ENCODE measurements around the gene LHX1.

Gene LHX1

DNA sequence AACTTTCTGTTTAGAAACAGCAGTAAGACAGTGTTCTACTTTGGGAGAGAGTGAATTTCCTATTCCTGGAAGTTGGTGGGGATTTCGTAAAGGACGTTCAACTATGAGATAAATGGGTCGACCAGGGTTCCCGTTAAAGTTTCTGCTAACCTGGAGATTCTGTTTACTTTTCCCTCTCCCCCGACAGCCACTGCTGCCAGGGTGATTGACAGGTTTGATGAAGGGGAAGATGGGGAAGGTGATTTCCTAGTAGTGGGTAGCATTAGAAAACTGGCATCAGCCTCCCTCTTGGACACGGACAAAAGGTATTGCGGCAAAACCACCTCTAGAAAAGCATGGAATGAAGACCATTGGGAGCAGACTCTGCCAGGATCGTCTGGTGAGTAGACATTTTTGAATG is 12.8 kb downstream of the LHX1 start:
- DNase-seq, result no peak

DNA sequence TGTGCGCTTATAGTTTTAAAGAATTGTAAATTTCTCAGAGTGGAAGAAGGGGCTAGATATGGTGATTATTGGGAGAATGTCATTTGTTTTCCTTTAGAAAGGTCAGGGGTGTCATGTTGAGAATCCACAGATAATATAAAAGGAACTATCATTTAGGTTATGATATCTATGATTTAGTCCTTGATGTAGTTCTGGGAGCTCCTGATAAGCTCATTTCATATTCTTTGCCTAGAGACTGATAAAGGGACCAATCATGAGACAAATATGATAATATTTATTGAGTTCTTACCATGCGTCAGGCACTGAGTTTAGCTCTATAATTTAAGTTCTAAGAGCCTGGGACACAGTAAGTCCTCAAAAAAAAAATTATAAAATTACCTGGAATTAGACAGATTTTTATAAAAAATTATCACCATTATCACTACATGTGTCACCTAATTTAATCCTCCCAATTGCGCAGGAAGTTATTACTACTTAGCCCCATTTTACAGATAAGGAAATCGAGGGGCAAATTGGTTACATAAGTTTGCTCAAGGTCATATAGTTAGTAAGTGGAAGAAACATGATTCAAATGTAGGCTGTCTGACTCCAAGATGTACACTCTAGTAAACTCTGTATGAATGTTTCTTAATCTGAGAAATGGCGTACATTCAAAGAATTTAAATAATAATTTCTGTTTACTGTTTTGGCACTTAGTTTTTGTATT is 14.0 kb downstream of the LHX1 start:
- no peak for DNase-seq

DNA sequence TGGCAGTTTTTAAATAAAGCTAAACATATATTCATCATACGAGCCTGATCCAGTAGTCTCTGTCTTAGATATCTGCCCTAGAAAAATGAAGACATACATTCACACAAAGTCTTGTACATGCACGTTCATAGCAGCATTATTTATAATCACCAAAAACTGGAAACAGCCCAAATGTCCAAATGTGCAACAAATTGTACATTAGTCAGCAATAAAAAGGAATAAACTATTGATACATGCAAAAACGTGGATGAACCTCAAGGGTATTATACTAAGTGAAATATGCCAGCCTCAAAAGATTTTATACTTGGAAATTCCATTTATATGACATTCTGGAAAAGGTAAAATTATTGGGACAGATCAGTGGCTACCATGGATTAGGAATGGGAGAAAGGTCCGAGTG is 34.2 kb downstream of the LHX1 start:
- no peak for DNase-seq

DNA sequence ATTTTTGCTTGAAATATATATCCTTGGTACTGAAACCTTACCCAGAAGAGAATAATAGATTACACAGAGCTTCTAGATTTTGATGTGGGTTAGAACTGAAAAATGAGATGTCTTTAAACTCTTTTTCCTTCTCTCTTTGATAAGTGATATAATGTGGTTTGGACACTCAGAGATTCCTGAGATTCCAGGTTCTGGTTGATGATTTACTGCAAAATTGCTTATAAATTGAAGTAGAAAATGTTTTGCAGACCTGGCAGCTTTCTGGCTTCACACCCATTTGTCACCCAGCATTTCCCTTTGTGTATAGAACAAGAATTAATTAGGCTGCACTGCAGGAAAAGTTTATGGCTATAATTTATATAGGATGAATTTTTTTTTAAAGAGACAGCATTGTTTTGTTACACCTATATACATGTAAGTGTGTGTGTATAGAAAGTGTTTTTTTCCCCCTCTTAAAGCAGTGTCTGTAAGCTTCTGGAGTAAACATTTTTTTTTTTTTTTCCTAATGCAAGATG is 35.0 kb downstream of the LHX1 start:
- DNase-seq, result no peak

DNA sequence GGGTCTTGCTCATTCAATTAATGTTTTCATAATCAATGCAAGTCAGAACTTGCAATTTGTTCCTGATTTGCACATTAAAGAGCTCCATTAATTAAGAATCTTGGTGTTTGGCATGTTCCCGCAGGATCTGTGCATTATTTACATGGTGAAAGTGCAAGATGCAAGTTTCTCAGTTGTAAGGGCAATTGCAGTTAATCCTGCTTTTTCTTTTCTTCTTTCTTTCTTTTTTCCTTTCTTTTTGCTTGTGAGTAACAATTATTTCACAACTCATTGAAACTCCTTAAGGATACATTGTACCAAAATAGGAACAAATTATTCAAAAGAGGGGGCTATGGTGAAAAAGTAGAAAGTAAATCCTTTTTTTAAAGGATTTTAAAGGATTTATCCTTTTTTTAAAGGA is 35.6 kb downstream of the LHX1 start:
- no peak for DNase-seq

- no peak for DNase-seq
Observed at GRCh38 chr17:36975922-36976515, 38.7 kb downstream of the LHX1 start.

DNA sequence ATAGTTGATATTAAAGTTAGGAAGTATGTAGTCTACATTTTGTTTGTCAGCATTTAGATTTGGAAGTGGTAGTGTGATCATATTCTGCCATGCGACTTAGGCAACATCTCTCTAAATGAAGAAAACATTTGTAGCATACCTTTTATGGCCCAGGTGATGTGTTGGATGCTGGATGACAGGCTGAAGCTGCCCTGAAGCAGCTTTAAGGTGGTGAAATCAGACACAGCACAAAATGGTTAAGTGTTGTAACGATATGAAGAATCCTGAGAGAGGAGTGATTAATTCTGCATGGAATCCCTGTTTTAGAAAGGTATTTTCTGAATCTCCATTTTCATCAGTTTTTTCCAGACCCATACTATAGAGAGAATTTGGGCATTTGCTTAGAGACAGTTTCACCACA is 39.8 kb downstream of the LHX1 start:
- no peak for DNase-seq

DNA sequence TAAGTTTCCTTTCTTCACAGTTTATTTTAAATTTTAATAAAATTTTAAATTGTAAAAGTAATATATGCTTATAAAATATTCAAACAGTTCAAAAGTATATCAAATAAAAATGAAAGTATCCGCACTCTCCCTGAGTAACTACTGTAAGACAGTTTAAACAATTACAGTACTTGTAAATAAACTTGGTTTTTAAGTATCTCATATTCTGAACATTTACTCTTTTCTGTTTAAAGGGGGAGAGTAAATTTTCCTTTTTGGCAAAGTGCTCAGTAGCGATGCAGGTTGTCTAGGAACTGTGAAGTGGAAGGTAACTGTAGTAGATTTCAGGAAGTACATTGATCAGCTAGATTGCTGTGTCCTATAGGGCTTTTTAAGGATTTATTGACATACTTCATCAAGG is 40.3 kb downstream of the LHX1 start:
- DNase-seq, result no peak

- DNase-seq, result no peak
Observed at GRCh38 chr17:36978810-36979564, 41.7 kb downstream of the LHX1 start.

GRCh38 chr17:36979565-36979941 is 42.3 kb downstream of the LHX1 start:
- no peak for DNase-seq

GRCh38 chr17:36980280-36980761 is 43.0 kb downstream of the LHX1 start:
- DNase-seq, result no peak

GRCh38 chr17:36983618-36984017 is 46.3 kb downstream of the LHX1 start:
- no peak for DNase-seq

DNA sequence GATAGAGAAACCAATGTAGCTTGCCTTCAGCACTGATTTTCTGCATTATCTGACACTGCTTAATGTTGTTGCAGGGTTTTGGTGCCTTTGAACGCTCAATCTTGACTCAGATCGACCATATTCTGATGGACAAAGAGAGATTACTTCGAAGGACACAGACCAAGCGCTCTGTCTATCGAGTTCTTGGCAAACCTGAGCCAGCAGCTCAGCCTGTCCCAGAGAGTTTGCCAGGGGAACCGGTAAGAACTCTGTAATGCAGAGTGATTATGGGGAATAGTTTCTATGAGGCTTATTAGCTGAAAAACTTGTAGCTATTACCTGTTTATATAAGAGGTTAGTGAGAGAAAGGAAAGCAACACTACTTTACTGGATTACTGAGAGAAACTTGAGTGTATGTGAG is 51.9 kb downstream of the LHX1 start:
- DNase-seq, result no peak

DNA sequence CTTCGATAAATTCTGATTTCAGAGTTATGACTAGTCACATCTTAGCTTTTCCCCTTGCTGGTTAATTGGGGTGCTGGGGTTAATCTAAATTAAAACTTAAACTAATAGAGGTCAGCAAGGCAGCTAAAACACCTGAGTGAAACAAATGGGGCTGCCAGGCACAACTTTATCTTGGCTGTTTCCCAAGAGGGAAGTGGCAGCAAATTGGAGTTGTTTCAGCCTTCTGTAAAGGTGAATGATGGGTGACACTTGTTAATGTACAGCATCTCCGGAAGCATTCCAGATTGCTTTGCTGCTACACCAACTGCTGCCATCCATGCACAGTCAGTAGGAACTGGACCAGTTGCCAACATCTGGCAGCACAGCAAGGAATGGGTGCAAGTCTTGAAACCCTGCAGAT is 55.4 kb downstream of the LHX1 start:
- no peak for DNase-seq

DNA sequence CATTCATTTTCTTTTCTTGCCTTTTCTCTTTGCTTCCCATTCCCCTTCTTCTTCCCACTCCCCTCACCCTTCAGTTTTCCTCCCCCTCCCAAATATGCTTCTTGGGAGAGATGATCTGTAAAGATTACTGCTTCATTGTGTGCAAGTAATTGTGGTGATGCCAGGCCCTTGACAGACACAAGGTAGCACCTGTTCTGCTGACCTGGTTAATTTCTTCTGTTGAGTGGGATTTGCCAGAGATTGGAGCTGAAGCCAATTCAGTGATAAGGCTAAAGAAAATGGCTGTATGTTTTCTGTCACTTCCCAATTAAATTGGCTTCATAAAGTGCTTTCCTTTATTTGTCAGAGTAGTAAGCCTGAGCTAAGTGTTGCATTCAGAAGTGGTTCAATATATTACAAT is 56.0 kb downstream of the LHX1 start:
- no peak for DNase-seq

Data from nucleus accumbens (tissue), 56 donors.